Measurements from ENCODE around the gene CENPV. TPM values are rescaled to one million over a fixed set of nuclear protein-coding genes. Genes with fewer than 3 reads are reported as not detected.

The CENPV gene
- total RNA-seq, 4 donors from 2014 or later: 27.0 to 156 (median 57.1) TPM

DNA sequence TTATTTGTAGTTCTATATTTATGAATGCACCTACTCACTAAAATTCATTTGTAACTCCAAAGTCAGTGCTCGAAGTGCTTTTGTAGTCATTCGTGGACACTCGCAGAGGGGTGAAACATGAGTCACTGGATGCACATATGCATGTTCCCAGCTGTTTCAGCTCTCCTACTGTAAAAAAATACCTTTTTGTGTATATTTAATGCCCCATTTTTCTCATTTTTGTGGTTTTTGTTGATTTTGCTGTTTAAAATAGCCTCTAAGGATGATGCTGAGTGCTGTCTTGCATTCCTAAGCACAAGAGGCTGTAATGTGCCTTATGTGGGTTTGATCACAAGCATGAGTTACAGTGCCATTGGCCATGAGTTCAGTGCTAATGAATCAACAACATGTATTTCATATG, 30.6 kb downstream of the CENPV start:
- peaks cover 0 to 9% (median 2%) of the 10 kb centered on the region in 4 donors for H3K36me3 ChIP-seq

DNA sequence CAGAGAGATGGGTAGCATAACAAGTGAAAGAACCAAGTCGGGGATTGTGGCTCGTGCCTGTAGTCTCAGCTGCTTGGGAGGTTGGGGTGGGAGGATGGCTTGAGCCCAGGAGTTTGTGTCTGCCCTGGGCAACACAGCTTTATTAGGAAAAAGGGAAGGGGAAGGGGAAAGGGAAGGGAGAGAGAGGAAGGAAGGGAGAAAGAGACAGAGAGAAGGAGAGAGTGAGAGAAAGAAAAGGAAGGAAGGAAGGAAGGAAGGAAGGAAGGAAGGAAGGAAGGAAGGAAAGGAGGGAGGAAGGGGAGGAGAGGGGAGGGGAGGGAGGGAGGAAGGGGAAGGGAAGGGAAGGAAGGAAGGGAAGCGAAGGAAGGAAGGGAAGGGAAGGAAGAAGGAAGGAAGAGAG, 33.3 kb downstream of the CENPV start:
- no peak for TF ChIP-seq POLR2AphosphoS5 (IDR thresholded peaks at IDR 0.05)
- no peak for TF ChIP-seq POLR2A (IDR thresholded peaks at IDR 0.05)
- no peak for TF ChIP-seq EP300 (IDR thresholded peaks at IDR 0.05; ENCODE audit: low read depth)
- TF ChIP-seq, protein P1, sequence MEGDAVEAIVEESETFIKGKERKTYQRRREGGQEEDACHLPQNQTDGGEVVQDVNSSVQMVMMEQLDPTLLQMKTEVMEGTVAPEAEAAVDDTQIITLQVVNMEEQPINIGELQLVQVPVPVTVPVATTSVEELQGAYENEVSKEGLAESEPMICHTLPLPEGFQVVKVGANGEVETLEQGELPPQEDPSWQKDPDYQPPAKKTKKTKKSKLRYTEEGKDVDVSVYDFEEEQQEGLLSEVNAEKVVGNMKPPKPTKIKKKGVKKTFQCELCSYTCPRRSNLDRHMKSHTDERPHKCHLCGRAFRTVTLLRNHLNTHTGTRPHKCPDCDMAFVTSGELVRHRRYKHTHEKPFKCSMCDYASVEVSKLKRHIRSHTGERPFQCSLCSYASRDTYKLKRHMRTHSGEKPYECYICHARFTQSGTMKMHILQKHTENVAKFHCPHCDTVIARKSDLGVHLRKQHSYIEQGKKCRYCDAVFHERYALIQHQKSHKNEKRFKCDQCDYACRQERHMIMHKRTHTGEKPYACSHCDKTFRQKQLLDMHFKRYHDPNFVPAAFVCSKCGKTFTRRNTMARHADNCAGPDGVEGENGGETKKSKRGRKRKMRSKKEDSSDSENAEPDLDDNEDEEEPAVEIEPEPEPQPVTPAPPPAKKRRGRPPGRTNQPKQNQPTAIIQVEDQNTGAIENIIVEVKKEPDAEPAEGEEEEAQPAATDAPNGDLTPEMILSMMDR (IDR thresholded peaks at IDR 0.05): no peak
- in situ Hi-C loops (cut with MboI; ENCODE audit: low pct_ligation_motif_present in 1 of 4, low pct_unique_long_range_greater_than_20kb in 1 of 4, low sequenced_read_pairs in 3 of 4): no loop called here
- Histone ChIP-seq H3K9me3 (no peaks in the 10 kb centered on the region), H3K4me3 (no peak overlapping the region), H3K27ac (no peak overlapping the region), H3K4me1 (no peaks in the 10 kb centered on the region), H3K36me3 (no peaks in the 10 kb centered on the region), H3K27me3 (no peaks in the 10 kb centered on the region)
- intact Hi-C loops (cut with DNase I; ENCODE audit: low total_unique reads): no loop called here
- no peak for DNase-seq
- 89 to 100% methylated on average over 1 to 3 of the region's 3 CpGs for WGBS, 2 donors (ENCODE audit: low coverage in 1 of 2)

More for the DNA sequence above, 30.6 kb downstream of the CENPV start:
- Histone ChIP-seq H3K9me3 (no peaks in the 10 kb centered on the region), H3K4me1 (no peaks in the 10 kb centered on the region), H3K27ac (no peak overlapping the region), H3K4me3 (no peak overlapping the region), H3K27me3 (no peaks in the 10 kb centered on the region)
- intact Hi-C loops (cut with DNase I; ENCODE audit: low total_unique reads): no loop called here
- 92 to 100% methylated on average over 3 of the region's 3 CpGs for WGBS, 2 donors (ENCODE audit: low coverage in 1 of 2)
- no peak for TF ChIP-seq POLR2A (IDR thresholded peaks at IDR 0.05)
- TF ChIP-seq, protein P1 (IDR thresholded peaks at IDR 0.05): no peak
- TF ChIP-seq POLR2AphosphoS5 (IDR thresholded peaks at IDR 0.05): no peak
- no peak for TF ChIP-seq EP300 (IDR thresholded peaks at IDR 0.05; ENCODE audit: low read depth)
- DNase-seq: no peak
- in situ Hi-C loops (cut with MboI; ENCODE audit: low pct_ligation_motif_present in 1 of 4, low pct_unique_long_range_greater_than_20kb in 1 of 4, low sequenced_read_pairs in 3 of 4): no loop called here

DNA sequence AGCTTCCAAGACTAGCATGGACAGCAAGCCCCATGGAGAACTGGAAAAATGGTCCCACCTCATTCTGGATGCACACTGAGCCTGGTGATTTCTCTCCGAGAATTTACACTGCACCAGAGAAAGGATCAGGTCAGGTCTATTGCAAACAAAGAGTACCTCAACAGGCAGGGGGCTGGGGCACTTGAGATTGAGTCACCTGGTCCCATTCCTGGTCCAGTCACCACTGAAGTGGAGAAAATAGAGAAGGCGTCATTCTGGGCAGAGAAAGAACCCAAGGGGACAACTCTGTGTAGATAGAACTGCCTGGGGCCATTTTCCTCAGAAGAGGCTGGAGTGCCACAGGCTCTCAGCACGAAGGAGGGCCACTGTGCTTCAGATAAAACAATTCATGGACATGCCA, 38.4 kb downstream of the CENPV start:
- no peaks in the 10 kb centered on the region for H3K9me3 ChIP-seq
- WGBS, 2 donors (ENCODE audit: low coverage in 1 of 2): 98% methylated on average over 3 of the region's 3 CpGs; no CpG with 5 or more reads in 1 of the 2 donors
- H3K36me3 ChIP-seq: no peaks in the 10 kb centered on the region
- intact Hi-C loops (cut with DNase I; ENCODE audit: low total_unique reads): no loop called here
- in situ Hi-C loops (cut with MboI; ENCODE audit: low pct_ligation_motif_present in 1 of 4, low pct_unique_long_range_greater_than_20kb in 1 of 4, low sequenced_read_pairs in 3 of 4): no loop called here
- H3K27me3 ChIP-seq: no peaks in the 10 kb centered on the region
- no peak for TF ChIP-seq POLR2A (IDR thresholded peaks at IDR 0.05)
- no peak for TF ChIP-seq EP300 (IDR thresholded peaks at IDR 0.05; ENCODE audit: low read depth)
- TF ChIP-seq POLR2AphosphoS5 (IDR thresholded peaks at IDR 0.05): no peak
- TF ChIP-seq, protein P1 (IDR thresholded peaks at IDR 0.05): no peak
- DNase-seq: no peak
- no peak overlapping the region for H3K4me3 ChIP-seq
- H3K4me1 ChIP-seq: peaks cover 0 to 10% (median 7%) of the 10 kb centered on the region in 4 donors
- H3K27ac ChIP-seq: no peak overlapping the region

DNA sequence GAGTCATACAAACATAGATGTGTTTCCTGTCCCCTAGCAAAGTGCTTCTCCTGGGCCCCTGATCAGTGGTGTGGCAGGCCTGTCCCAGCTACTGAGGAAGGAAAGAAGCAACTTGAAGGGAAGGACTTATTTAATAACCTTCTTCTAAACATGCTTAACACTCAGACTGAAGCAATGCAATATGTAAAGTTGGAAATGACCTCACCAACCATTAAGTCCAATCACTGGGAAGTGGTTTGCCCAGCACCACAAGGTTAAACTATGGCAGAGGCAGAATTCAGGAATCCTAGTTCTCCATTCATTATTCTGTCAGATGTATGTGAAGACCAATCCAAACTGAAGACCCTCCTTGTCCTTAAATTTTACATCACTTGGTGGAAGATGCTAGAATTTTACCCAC, 39.1 kb downstream of the CENPV start:
- H3K27me3 ChIP-seq: no peaks in the 10 kb centered on the region
- H3K4me3 ChIP-seq: no peak overlapping the region
- TF ChIP-seq POLR2AphosphoS5 (IDR thresholded peaks at IDR 0.05) (no peak), POLR2A (IDR thresholded peaks at IDR 0.05) (no peak), EP300 (IDR thresholded peaks at IDR 0.05; ENCODE audit: low read depth) (no peak)
- TF ChIP-seq, protein P1 (IDR thresholded peaks at IDR 0.05): no peak
- DNase-seq: no peak
- in situ Hi-C loops (cut with MboI; ENCODE audit: low pct_ligation_motif_present in 1 of 4, low pct_unique_long_range_greater_than_20kb in 1 of 4, low sequenced_read_pairs in 3 of 4): no loop called here
- H3K27ac ChIP-seq: no peak overlapping the region
- no peaks in the 10 kb centered on the region for H3K36me3 ChIP-seq
- intact Hi-C loops (cut with DNase I; ENCODE audit: low total_unique reads): no loop called here
- peaks cover 0 to 10% (median 7%) of the 10 kb centered on the region in 4 donors for H3K4me1 ChIP-seq
- no peaks in the 10 kb centered on the region for H3K9me3 ChIP-seq

All from transverse colon (tissue), 4 donors.